HepG2 (cell line): Measurements from ENCODE around the gene NT5DC2. TPM values are rescaled to one million over a fixed set of nuclear protein-coding genes. Genes with fewer than 3 reads are reported as not detected.
A peak's percentile ranks its signal among the peaks of the same experiment; 100 is the strongest.

Source experiments
- AHR ChIP-seq: IDR thresholded peaks from 2 replicates; pipeline ENCODE4 v1.6.1; 2018; ENCODE audit warnings: missing genetic modification reagents, missing compliant biosample characterization
- CHD4 ChIP-seq: fragments of 200-600 bp; sonication (generic); IDR thresholded peaks from 2 replicates; pipeline ENCODE4 v1.7.0; 2017; ENCODE audit warnings: mild to moderate bottlenecking, low read length, borderline replicate concordance
- DBP ChIP-seq: sonication (generic); formaldehyde crosslinking; IDR thresholded peaks from 2 replicates; pipeline ENCODE4 v1.4.0; 2020; ENCODE audit warnings: missing genetic modification reagents; ENCODE audit errors: not compliant biosample characterization
- E2F2 ChIP-seq: sonication (generic); formaldehyde crosslinking; IDR thresholded peaks from 2 replicates; pipeline ENCODE4 v1.4.0; 2020; ENCODE audit warnings: missing genetic modification reagents, borderline replicate concordance
- ETV6 ChIP-seq: sonication (generic); formaldehyde crosslinking; conservative IDR thresholded peaks from 2 replicates; pipeline ENCODE4 v1.4.0; 2020; ENCODE audit warnings: missing genetic modification reagents
- GABPB1 ChIP-seq: IDR thresholded peaks from 2 replicates; pipeline ENCODE4 v1.6.1; 2016; ENCODE audit warnings: mild to moderate bottlenecking, missing genetic modification reagents, moderate library complexity, missing compliant biosample characterization
- KDM5B ChIP-seq: sonication (generic); formaldehyde crosslinking; IDR thresholded peaks from 2 replicates; pipeline ENCODE4 v1.4.0; 2020; ENCODE audit warnings: missing genetic modification reagents, mild to moderate bottlenecking, borderline replicate concordance
- NR3C1 ChIP-seq: sonication (generic); formaldehyde crosslinking; IDR thresholded peaks from 2 replicates; pipeline ENCODE4 v1.4.0; 2020; ENCODE audit warnings: missing genetic modification reagents
- PITX1 ChIP-seq: sonication (generic); formaldehyde crosslinking; IDR thresholded peaks from 2 replicates; pipeline ENCODE4 v1.5.1; 2020; ENCODE audit warnings: mild to moderate bottlenecking, missing genetic modification reagents
- POGK ChIP-seq: sonication (generic); formaldehyde crosslinking; conservative IDR thresholded peaks from 2 replicates; pipeline ENCODE4 v1.8.0; 2022; ENCODE audit warnings: mild to moderate bottlenecking, moderate library complexity, missing genetic modification reagents
- POLR2G ChIP-seq: fragments of 200-400 bp; formaldehyde crosslinking; IDR thresholded peaks from 2 replicates; pipeline ENCODE4 v1.6.1; 2018; ENCODE audit warnings: mild to moderate bottlenecking, low read depth, low read length, moderate library complexity
- RAD51 ChIP-seq: fragments of 450-650 bp; IDR thresholded peaks from 2 replicates; pipeline ENCODE4 v1.6.1; 2016; ENCODE audit warnings: borderline replicate concordance
- SOX13 ChIP-seq, 3 experiments: fragments of 450-650 bp in 1 of 3; sonication (generic) in 1 of 3; formaldehyde crosslinking in 1 of 3; IDR thresholded peaks in 2 of 3; conservative IDR thresholded peaks in 1 of 3; 2 replicates each; pipeline versions ENCODE4 v1.5.0 to v1.6.1; 2016 to 2020; ENCODE audit warnings: antibody characterized with exemption in 1 of 3, mild to moderate bottlenecking in 1 of 3, missing compliant biosample characterization in 1 of 3, missing genetic modification reagents in 1 of 3, moderate library complexity in 1 of 3
- STAT6 ChIP-seq: sonication (generic); formaldehyde crosslinking; IDR thresholded peaks from 2 replicates; pipeline ENCODE4 v1.4.0; 2020; ENCODE audit warnings: missing genetic modification reagents, mild to moderate bottlenecking, borderline replicate concordance
- SUZ12 ChIP-seq: fragments of 150-350 bp; IDR thresholded peaks from 2 replicates; pipeline ENCODE4 v1.6.1; 2014; ENCODE audit warnings: low read depth, low read length
- TCF12 ChIP-seq, 2 experiments: fragments of 450-650 bp in 1 of 2; sonication (generic) in 1 of 2; formaldehyde crosslinking in 1 of 2; IDR thresholded peaks; 2 replicates each; pipeline versions ENCODE4 v1.6.1 to v1.8.0; 2017 to 2022; ENCODE audit warnings: antibody characterized with exemption in 1 of 2, mild to moderate bottlenecking in 1 of 2, missing genetic modification reagents in 1 of 2, moderate library complexity in 1 of 2
- TRIM24 ChIP-seq: sonication (generic); formaldehyde crosslinking; IDR thresholded peaks from 2 replicates; pipeline ENCODE4 v1.8.0; 2022; ENCODE audit warnings: mild to moderate bottlenecking, missing genetic modification reagents
- ZMAT5 ChIP-seq: sonication (generic); formaldehyde crosslinking; IDR thresholded peaks from 2 replicates; pipeline ENCODE4 v1.5.0; 2020; ENCODE audit warnings: mild to moderate bottlenecking, low read depth, missing genetic modification reagents, borderline replicate concordance
- ZNF569 ChIP-seq: sonication (generic); formaldehyde crosslinking; IDR thresholded peaks from 2 replicates; pipeline ENCODE4 v1.5.0; 2020; ENCODE audit warnings: mild to moderate bottlenecking, missing genetic modification reagents, moderate library complexity, borderline replicate concordance
- ZNF615 ChIP-seq: sonication (generic); formaldehyde crosslinking; IDR thresholded peaks from 2 replicates; pipeline ENCODE4 v1.5.0; 2020; ENCODE audit warnings: mild to moderate bottlenecking, missing genetic modification reagents, borderline replicate concordance
- ZNF883 ChIP-seq: sonication (generic); formaldehyde crosslinking; IDR thresholded peaks from 2 replicates; pipeline ENCODE4 v1.5.1; 2020; ENCODE audit warnings: mild to moderate bottlenecking, missing genetic modification reagents; ENCODE audit errors: not compliant biosample characterization
- polyA plus RNA-seq, 8 experiments: library from polyadenylated mRNA; depleted of rRNA in 3 of 8; stranded (reverse) in 7 of 8; unstranded in 1 of 8; fragments of >200 nt; fragmentation: Illumina TruSeq in 4 of 8; extraction: Trizol in 4 of 8; gene quantifications; 2 replicates each; pipeline versions ENCODE4 v1.2.1 to v1.2.3, GENCODE V29; 2011 to 2016; ENCODE audit warnings: low read depth in 4 of 8, missing spikeins in 1 of 8, mixed read lengths in 1 of 8; ENCODE audit not compliant: insufficient read depth in 1 of 8
- total RNA-seq, 5 experiments: library from RNA; depleted of rRNA; stranded (reverse); fragments of >200 nt; fragmentation: Illumina TruSeq; extraction: Trizol; gene quantifications; 2 replicates each; pipeline ENCODE4 v1.2.3, GENCODE V29; 2016; ENCODE audit warnings: low read depth in 1 of 5

NT5DC2 gene
- total and polyA plus RNA-seq, 2 of the 13 experiments (the other 11 are each of a cell fraction or from before 2014, with no cell fraction given), result 131 to 240 TPM

- TF ChIP-seq TCF12 (IDR thresholded peaks at IDR 0.05), result no peak
- no peak for TF ChIP-seq TCF12 (CRISPR knock-in tag; IDR thresholded peaks at IDR 0.05)
- peak; percentile 64 for TF ChIP-seq ZNF883 (CRISPR knock-in tag)
- TF ChIP-seq POLR2G, result peak; percentile 98
- no peak for TF ChIP-seq ZNF615 (CRISPR knock-in tag)
- no peak for TF ChIP-seq ZMAT5
- TF ChIP-seq POGK, result peak; percentile 96
- TF ChIP-seq PITX1, result peak; percentile 20; the same call in 1 of the 2 replicates
- TF ChIP-seq SOX13 (IDR thresholded peaks at IDR 0.05), result peak; percentile 17; the same call in 1 of the 2 replicates
- no peak for TF ChIP-seq SOX13 (CRISPR knock-in tag; conservative IDR thresholded peaks at IDR 0.05 in 1 of 2, IDR thresholded peaks at IDR 0.05 in 1 of 2)
- TF ChIP-seq DBP, result no peak
- peak; percentile 83; the same call in 1 of the 2 replicates for TF ChIP-seq STAT6 (CRISPR knock-in tag)
- no peak for TF ChIP-seq NR3C1
- TF ChIP-seq GABPB1, result peak; percentile 93
- 0 out of 2 replicates have a peak, but pooled peaks have one; percentile 74 for TF ChIP-seq E2F2 (CRISPR knock-in tag)
- no peak for TF ChIP-seq SUZ12
- no peak for TF ChIP-seq ETV6 (CRISPR knock-in tag)
- TF ChIP-seq AHR (CRISPR knock-in tag), result no peak
- TF ChIP-seq RAD51, result peak; percentile 51; the same call in 1 of the 2 replicates
- TF ChIP-seq KDM5B (CRISPR knock-in tag), result peak; percentile 89
- no peak; the same call in 1 of the 2 replicates for TF ChIP-seq ZNF569 (CRISPR knock-in tag)
- TF ChIP-seq TRIM24, result no peak
- no peak for TF ChIP-seq CHD4
Observed at GRCh38 chr3:52536369-52537164, 2.9 kb upstream of the NT5DC2 start, which contains the start of gene UQCC5 (continued).
